ENCODE measurements around the gene SDF4. TPM values are rescaled to one million over a fixed set of nuclear protein-coding genes. Genes with fewer than 3 reads are reported as not detected.
"Not testable (repeated sequence)": the region's sequence is repeated elsewhere in the genome, so short reads cannot be mapped to it uniquely, and the experiment has no call there.

SDF4 gene
- total RNA-seq, 1 experiment from 2014 or later, result 111 TPM

- in situ Hi-C loops (cut with HindIII; ENCODE audit: low pct_unique_long_range_greater_than_20kb, low sequenced_read_pairs), result not testable (repeated sequence)
Measured at GRCh38 chr1:1176063-1176761, 55.6 kb downstream of the SDF4 start.

DNA sequence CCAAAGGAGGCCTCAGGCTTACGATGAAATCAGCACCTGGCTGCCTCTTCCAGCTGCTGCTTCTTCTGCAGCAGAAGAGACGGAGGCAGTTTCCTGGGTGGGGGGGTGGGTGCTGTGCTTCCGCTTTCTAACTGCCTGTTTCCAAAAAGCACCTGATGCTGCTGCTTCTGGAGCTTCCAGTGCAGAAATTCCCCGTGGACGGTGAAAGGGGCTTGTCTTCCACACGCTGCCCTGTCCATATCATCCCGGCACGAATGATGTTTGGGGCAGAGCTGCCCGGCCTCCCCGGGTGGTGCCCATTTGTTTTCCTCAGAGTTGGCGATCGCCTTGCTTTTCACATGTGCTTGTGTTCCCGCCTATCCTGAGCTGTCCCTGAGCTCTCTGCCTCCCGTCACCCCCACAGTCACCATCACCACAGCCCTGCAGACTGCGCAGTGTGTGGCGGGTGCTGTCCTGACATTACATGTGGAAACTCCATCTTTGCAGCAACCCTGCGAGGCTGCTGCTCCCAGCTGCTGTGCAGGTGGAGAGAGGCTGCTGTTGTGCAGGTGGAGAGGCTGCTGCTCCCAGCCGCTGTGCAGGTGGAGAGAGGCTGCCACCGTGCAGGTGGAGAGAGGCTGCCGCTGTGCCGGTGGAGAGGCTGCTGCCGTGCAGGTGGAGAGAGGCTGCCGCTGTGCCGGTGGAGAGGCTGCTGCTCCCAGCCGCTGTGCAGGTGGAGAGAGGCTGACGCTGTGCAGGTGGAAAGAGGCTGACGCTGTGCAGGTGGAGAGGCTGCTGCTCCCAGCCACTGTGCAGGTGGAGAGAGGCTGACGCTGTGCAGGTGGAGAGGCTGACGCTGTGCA is 56.4 kb downstream of the SDF4 start:
- in situ Hi-C loops (cut with HindIII; ENCODE audit: low pct_unique_long_range_greater_than_20kb, low sequenced_read_pairs), result no loop called here
- DNase-seq (ENCODE audit: low read depth), result no peak

More at GRCh38 chr1:1176063-1176761, 55.6 kb downstream of the SDF4 start:
- DNase-seq (ENCODE audit: low read depth), result not testable (repeated sequence)

DNA sequence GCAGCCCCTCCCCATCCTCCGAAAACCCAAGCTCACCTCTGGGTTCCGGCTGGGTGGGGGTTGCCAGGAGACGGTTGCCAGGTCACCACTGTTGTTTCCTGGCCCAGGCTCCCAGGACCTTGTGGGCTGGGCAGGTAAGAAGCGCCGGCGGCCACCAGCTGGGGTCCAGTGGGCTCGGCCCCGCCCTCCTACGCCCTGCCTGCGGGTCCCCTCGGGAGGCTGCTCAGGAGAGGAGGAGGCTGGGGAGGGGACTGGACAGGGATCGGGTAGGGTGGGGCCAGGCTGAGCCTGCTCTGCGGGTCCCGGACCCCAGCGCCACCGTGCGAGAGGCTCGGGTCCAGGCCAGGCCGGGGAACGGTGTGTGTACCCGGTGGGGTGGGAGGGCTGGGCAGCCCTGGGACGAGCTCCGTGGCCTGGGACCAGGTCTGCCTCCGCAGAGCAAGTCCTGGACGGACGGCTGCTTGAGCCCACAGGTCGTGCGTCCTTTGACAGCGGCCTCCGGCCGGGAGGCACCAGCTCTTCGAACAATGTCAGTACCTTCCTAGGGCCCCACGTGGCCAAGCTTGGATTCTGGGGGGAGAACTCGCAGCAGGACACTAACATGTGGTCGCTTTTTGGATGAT is 57.9 kb downstream of the SDF4 start, which contains the start of gene TTLL10:
TSS of gene TTLL10 (plus strand) at position 88 of the 623 bp plus-strand sequence. CDS start 5,336 bp downstream, outside the sequence.
- DNase-seq (ENCODE audit: low read depth), result no peak
- in situ Hi-C loops (cut with HindIII; ENCODE audit: low pct_unique_long_range_greater_than_20kb, low sequenced_read_pairs), result no loop called here

- in situ Hi-C loops (cut with HindIII; ENCODE audit: low pct_unique_long_range_greater_than_20kb, low sequenced_read_pairs), result no loop called here
- DNase-seq (ENCODE audit: low read depth), result no peak
Measured at GRCh38 chr1:1173061-1173792, 58.6 kb downstream of the SDF4 start.

- in situ Hi-C loops (cut with HindIII; ENCODE audit: low pct_unique_long_range_greater_than_20kb, low sequenced_read_pairs), result no loop called here
- no peak for DNase-seq (ENCODE audit: low read depth)
Measured at GRCh38 chr1:1171546-1172340, 60.1 kb downstream of the SDF4 start.

DNA sequence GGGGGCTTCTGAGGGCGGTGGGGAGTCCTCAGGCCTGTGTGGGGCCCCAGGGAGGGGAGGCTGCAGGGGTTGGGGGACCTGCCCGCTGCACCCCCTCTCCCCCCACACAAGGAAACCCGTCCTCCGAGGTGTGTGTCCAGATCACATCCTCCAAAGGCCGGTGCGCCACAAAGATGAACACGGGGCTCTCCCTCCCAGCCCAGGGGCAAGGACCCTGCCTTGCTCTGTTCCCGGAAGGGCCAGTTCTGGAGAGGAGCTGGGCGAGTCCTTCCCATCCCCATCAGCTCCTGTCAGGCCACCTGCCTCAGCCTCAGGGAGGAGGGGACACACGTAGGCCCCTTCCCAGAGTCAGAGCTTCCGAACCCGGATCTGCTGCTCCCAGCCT is 60.6 kb downstream of the SDF4 start:
- in situ Hi-C loops (cut with HindIII; ENCODE audit: low pct_unique_long_range_greater_than_20kb, low sequenced_read_pairs), result no loop called here
- no peak for DNase-seq (ENCODE audit: low read depth)

DNA sequence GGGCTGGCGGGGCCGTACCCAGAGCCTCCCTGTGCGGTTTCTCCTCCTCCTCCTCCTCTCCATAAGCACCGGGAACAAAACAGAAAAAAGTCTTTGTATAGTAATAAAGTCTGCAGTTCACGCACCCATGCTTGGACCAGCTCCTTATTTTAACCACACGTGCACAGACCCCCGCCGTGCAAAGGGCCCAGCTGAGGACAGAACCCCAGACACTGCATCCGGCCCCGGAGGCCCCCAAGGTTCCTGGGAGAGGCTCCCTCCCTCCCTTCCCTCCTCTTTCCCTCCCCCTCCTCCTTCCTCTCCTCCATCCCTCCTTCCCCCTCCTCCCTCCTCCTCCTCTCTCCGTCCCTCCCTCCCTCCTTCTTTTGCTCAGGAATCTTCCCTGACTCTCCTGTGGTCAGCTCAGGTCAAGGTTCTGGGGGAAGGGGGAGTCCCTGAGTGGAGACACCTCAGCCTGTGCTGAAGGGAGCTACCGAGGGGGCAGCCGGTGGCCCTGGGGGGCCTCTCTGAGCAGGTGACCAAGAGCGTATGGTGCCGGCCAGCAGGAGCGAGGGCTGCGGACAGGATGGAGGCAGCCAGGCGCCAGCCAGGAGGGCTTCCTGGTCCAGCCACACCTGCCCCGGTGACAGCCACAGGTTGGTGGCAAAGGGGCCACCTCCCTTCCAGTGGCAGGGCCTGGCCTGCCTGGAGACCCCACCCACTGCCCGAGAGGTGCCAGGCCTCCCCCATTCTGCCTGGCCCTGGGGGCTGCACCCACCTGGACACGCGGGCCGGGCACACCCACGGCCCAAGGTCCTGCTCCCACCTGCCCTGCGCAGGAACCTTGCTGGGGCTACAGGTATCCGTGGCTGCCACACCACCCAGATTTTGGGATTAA is 61.3 kb downstream of the SDF4 start:
- in situ Hi-C loops (cut with HindIII; ENCODE audit: low pct_unique_long_range_greater_than_20kb, low sequenced_read_pairs), result no loop called here
- no peak for DNase-seq (ENCODE audit: low read depth)

- DNase-seq (ENCODE audit: low read depth), result no peak
- in situ Hi-C loops (cut with HindIII; ENCODE audit: low pct_unique_long_range_greater_than_20kb, low sequenced_read_pairs), result no loop called here
Measured at GRCh38 chr1:1169429-1170214, 62.2 kb downstream of the SDF4 start.

DNA sequence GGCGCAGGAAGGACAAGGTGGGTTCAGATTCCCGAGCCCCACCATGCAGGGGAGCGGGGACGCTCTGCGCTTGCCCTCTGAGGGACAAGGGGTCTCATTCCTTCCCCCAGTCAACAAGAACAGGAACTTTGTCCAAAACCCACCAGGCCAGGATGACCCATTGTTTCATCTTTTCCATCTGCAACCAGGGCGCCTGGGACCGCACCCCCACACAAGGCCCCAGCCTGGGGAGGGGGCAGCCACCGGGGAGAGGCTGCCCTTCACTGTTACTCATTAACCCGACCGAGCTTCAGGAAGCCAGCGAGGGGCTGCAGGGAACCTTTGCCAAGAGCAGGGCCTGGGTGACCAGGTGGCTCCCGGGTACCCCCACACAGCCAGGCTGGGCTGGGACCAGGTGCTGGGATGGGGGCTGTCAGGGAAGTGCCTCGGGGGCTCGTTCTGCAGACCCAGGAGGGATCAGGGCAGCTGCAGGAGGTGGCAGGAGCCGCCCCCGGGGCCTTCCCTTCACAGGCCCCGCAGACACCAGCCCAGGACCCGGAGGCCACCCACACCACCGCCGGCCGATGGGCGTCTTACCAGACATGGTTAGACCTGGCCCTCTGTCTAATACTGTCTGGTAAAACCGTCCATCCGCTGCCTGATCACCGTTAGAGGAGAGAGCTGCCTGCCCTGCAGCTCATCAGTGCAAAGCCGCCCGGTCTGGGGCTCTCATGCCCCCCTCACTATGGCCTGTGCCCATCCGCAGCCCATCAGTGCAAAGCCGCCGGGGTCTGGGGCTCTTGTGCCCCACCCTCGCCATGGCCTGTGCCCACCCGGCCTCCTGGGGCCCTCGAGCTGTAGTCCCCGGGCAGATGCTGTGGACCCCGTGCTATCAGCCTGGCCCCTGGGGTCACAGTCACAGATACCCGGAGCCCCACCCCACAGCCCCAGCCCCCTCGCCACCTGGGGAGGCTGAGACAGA is 63.1 kb downstream of the SDF4 start:
- in situ Hi-C loops (cut with HindIII; ENCODE audit: low pct_unique_long_range_greater_than_20kb, low sequenced_read_pairs), result no loop called here
- DNase-seq (ENCODE audit: low read depth), result no peak

DNA sequence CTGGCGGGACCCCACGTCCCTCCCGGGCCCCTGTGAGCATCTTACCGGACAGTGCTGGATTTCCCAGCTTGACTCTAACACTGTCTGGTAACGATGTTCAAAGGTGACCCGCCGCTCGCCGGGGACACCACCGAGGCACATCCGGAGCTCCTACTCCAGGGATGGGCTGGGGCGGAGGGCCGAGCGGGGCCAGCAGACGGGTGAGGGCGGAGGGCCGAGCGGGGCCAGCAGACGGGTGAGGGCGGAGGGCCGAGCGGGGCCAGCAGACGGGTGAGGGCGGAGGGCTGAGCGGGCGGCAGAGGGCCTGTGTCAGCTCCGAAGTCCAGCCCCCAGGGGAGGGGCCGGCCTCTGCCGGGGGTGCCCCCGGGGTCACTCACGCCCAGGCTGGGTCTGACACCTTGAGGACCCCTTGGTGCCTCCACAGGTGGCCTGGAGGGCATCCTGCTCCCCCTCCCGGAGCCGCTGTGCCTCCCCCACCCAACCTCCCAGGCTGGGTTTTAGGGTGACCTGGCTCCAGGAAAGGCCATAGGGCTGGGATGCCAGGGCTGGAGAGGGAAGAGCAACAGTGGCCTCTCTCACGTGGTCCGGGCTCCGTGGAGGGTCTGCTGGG is 63.9 kb downstream of the SDF4 start:
- in situ Hi-C loops (cut with HindIII; ENCODE audit: low pct_unique_long_range_greater_than_20kb, low sequenced_read_pairs), result no loop called here
- DNase-seq (ENCODE audit: low read depth), result no peak

GRCh38 chr1:1167398-1167821 is 64.4 kb downstream of the SDF4 start:
- in situ Hi-C loops (cut with HindIII; ENCODE audit: low pct_unique_long_range_greater_than_20kb, low sequenced_read_pairs), result no loop called here
- no peak for DNase-seq (ENCODE audit: low read depth)
